OCI-LY3 (cell line): Measurements from ENCODE around the gene DNAJC10.

ENCODE experiments used
- EZH2phosphoT487 ChIP-seq: fragments of 200-600 bp; shearing (Covaris generic); IDR thresholded peaks from 2 replicates; pipeline ENCODE4 v1.6.1; 2018; ENCODE audit warnings: antibody characterized with exemption, mixed run types, low read depth
- TF ChIP-seq, protein P1 (sequence below): fragments of 200-600, 300-600 bp; sonication (generic); IDR thresholded peaks from 2 replicates; pipeline ENCODE4 v1.5.1; 2014; ENCODE audit warnings: antibody characterized with exemption, low read length, low read depth

DNA sequence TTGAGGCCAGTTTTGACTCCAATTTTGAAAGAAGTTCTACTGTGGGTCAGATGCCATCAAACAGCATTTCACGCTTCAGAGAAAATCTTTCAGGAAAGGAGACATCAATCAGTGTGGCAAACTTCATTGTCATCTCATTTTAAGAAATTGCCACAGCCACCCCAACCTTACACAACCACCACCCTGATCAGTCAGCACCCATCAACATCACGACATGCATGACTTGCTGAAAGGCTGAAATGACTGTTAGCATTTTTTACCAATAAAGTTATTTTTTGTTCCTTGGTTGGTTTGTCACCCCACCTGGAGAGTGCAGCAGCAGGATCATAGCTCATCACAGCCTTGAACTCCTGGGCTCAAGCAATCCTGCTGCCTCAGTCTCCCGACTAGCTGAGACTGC lies 10.4 kb downstream of the DNAJC10 start:
- TF ChIP-seq, protein P1, sequence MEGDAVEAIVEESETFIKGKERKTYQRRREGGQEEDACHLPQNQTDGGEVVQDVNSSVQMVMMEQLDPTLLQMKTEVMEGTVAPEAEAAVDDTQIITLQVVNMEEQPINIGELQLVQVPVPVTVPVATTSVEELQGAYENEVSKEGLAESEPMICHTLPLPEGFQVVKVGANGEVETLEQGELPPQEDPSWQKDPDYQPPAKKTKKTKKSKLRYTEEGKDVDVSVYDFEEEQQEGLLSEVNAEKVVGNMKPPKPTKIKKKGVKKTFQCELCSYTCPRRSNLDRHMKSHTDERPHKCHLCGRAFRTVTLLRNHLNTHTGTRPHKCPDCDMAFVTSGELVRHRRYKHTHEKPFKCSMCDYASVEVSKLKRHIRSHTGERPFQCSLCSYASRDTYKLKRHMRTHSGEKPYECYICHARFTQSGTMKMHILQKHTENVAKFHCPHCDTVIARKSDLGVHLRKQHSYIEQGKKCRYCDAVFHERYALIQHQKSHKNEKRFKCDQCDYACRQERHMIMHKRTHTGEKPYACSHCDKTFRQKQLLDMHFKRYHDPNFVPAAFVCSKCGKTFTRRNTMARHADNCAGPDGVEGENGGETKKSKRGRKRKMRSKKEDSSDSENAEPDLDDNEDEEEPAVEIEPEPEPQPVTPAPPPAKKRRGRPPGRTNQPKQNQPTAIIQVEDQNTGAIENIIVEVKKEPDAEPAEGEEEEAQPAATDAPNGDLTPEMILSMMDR = no peak
- TF ChIP-seq EZH2phosphoT487 = no peak
